GM19099 (cell line): ENCODE data around the gene SDK1.

ENCODE experiments used
- POLR2A ChIP-seq: IDR thresholded peaks from 3 replicates; pipeline ENCODE4 v1.6.1; 2011; ENCODE audit warnings: low read depth; ENCODE audit not compliant: insufficient read length; ENCODE audit errors: extremely low read depth

The SDK1 gene

GRCh38 chr7:3537210-3537875 is 236.3 kb downstream of the SDK1 start:
- no peak for TF ChIP-seq POLR2A

DNA sequence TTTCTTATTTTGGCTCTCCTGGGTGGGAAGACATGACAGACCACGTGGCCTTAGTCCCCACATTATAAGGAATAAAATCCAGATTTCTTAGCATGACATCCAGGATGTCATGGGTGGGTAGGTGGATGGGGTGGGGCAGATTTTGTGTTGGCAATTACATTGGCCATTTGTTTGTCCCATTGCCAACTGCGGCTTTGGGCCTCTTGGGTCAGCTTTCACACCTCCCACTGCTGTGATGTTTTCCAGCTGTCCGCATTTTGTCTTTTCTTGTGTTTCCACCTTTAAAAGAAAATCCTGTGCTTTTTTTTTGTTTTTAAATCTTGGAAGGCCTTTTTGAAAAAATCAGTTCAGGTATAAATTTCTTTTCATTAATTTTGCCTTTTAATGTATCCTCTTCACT is 237.0 kb downstream of the SDK1 start:
- no peak for TF ChIP-seq POLR2A

DNA sequence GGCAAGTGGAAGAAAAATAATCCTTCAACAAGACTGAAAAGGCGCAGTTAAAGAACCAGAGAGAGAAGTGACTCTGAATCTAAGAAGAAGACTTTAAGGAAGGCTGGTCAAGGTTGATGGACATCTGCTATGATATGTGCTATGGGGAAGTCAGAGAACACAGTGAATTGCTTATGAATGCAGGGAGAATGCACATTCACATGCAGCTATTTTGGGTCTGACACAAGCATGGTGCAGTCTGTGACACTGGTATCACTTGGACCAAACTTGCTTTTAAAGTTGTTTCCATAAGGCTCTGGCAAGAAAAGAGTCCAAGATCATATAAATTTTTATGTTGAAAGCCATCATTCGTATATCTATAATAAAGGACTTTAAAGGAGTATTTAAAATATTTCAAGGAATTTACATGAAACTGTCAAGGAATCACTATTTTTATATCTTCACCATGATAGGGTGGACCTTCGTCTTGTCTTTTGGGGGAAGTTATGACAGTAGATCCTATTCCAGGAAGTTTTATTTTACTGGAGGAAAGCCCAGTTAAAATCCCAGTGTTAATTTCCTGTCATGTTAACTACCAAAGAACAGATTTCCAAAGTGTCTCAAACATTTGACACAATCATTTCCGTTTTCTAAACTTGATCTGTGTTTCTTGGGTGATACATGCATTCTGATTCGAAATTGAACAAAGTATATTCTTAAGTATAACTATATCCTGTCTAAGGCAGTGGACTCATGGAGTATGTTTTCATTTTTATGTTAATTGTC is 239.6 kb downstream of the SDK1 start:
- no peak for TF ChIP-seq POLR2A

DNA sequence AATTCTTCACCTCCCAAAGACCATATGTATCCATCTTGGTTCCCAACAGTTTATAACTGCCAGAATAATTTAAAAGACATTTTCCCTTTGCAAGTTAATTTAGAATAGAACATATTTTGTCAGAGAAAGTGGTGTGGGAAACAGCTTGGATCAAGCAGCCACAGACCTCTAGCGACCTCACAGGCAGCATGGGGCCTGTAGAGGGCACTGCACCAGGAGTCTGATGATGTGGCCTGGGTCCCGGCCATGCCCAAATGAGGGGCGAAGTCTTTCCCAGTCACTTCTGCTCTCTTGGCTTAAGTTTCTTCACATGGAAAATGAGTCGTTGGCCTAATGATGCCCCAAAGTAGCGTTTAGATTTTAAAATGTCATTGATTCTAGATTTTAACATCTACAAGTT is 243.2 kb downstream of the SDK1 start:
- no peak for TF ChIP-seq POLR2A

GRCh38 chr7:3548815-3549214 is 247.8 kb downstream of the SDK1 start:
- no peak for TF ChIP-seq POLR2A

- no peak for TF ChIP-seq POLR2A
Observed at GRCh38 chr7:3549601-3550000, 248.5 kb downstream of the SDK1 start.

- no peak for TF ChIP-seq POLR2A
Observed at GRCh38 chr7:3551536-3551935, 250.5 kb downstream of the SDK1 start.

DNA sequence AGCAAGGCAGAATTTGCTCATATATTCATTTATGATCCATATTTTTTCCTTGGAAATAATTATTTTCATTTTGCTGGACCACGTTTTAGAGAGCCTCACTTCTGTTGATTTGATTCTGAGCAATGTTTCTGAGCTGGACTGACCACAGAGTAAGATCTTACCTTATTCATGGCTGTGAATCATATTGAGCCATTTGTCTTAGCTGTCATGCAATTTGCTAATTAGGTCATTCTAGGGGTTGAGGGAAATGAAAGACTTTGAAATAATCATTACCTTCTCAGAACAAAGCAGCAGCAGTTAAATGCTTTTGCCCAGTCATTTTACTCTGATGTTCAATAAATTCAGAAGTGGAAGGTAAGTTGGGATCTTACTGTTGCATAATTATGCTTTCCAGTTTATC is 251.4 kb downstream of the SDK1 start:
- TF ChIP-seq POLR2A = no peak

GRCh38 chr7:3558400-3558799 is 257.3 kb downstream of the SDK1 start:
- no peak for TF ChIP-seq POLR2A

- TF ChIP-seq POLR2A = no peak
Observed at GRCh38 chr7:3559278-3559677, 258.2 kb downstream of the SDK1 start.

- no peak for TF ChIP-seq POLR2A
Observed at GRCh38 chr7:3560495-3560894, 259.4 kb downstream of the SDK1 start.

GRCh38 chr7:3561932-3562331 is 260.9 kb downstream of the SDK1 start:
- TF ChIP-seq POLR2A = no peak

DNA sequence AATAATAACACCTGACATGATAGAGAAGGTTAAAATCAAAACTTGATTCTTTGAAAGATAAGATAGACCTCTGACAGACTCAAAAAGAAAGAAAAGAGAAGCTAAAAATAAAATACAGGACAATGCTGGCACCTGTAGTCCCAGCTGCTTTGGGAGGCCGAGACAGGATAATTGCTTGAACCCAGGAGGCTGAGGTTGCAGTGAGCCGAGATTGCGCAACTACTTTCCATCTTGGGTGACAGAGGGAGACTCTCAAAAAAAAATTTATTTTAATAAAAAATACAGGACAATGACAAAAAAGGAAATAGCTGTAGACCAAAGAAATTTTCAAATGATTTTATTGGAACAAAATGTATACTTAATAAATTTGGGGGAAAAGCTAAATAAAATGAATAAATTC is 263.2 kb downstream of the SDK1 start:
- no peak for TF ChIP-seq POLR2A

DNA sequence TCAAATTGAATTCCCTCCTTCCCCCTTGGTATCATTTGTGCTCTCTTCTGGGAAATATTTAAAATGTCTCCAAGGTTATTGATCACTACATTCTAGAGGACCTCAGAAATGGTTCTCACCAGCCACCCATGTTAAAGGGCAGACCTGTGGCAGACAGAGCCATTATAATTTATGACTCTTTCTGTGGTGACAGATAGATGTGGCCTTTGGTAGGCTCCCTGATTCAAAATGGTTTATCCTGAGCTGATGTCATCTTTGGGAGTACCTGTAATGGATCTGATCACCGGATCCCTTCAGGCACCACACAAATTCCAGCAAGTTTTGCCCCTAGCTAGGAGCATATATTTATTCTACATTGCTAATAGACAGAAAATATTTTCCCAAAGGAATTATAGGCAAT is 267.5 kb downstream of the SDK1 start:
- no peak for TF ChIP-seq POLR2A

DNA sequence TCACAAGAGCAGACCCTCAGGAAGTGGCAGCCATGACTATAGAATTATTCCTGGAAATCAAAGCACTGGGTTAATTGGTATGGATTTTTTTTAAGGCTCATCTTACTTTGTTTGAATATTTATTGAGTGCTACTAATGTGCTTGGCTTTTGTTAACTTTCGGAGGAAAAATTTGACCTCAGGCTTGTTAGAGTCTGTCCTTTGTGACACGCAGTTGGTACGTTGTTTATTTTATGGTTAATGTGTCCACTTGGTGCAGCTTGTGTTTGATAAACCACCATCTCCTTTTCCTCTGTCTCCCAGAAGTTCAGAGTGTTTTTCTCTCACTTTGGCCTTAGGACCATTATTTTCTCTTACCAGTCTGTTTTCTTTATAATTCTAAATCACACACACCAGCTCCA is 268.6 kb downstream of the SDK1 start:
- no peak for TF ChIP-seq POLR2A

GRCh38 chr7:3573151-3573550 is 272.1 kb downstream of the SDK1 start:
- no peak for TF ChIP-seq POLR2A

- no peak for TF ChIP-seq POLR2A
Observed at GRCh38 chr7:3574386-3574785, 273.3 kb downstream of the SDK1 start.

GRCh38 chr7:3575753-3576531 is 274.9 kb downstream of the SDK1 start:
- TF ChIP-seq POLR2A = no peak
